ENCODE measurements around the gene ADA.

DNA sequence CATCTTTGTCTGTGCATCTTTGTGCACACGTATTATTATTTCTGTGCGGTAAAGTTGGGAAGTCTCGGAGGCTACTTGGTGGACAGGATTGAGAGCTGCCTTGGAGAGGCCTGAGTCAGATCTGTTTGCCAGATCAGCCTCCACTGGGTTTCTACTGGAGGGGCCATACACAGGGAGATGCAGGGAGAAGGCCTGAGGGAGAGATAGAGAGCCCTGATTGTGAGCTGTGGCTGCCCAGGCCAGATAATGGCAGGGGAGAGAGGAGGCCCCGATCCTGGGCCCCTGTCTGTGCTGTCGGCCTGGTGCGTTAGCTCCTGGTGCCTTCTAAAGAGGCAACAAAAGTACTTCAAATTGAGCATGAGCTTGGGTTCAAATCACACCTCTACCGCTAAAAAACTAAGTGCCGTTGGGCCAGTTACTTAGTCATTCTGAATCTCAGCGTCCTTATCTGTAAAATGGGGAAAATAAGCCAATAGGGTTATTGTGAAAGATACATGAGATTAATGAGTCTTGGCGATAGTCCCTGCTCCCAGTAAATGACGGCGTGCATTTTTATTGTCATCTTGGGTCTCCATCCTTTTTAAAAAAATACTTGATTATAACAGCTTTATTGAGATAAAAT is 27.6 kb upstream of the ADA start:
- TF ChIP-seq, protein P1, sequence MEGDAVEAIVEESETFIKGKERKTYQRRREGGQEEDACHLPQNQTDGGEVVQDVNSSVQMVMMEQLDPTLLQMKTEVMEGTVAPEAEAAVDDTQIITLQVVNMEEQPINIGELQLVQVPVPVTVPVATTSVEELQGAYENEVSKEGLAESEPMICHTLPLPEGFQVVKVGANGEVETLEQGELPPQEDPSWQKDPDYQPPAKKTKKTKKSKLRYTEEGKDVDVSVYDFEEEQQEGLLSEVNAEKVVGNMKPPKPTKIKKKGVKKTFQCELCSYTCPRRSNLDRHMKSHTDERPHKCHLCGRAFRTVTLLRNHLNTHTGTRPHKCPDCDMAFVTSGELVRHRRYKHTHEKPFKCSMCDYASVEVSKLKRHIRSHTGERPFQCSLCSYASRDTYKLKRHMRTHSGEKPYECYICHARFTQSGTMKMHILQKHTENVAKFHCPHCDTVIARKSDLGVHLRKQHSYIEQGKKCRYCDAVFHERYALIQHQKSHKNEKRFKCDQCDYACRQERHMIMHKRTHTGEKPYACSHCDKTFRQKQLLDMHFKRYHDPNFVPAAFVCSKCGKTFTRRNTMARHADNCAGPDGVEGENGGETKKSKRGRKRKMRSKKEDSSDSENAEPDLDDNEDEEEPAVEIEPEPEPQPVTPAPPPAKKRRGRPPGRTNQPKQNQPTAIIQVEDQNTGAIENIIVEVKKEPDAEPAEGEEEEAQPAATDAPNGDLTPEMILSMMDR (IDR thresholded peaks at IDR 0.05; ENCODE audit: low read depth, low read length, poor library complexity, severe bottlenecking) = no peak
- TF ChIP-seq EZH2phosphoT487 (IDR thresholded peaks at IDR 0.05; ENCODE audit: borderline replicate concordance, low read length) = no peak

Measured in DOHH2 (cell line).